Nucleus accumbens (tissue), 56 donors: ENCODE data around the gene CRACDL.

ENCODE experiments used
- DNase-seq, 56 donors: peaks; one replicate each; lab custom pipeline; 2025; lab: John Stamatoyannopoulos, UW

The CRACDL gene, protein sequence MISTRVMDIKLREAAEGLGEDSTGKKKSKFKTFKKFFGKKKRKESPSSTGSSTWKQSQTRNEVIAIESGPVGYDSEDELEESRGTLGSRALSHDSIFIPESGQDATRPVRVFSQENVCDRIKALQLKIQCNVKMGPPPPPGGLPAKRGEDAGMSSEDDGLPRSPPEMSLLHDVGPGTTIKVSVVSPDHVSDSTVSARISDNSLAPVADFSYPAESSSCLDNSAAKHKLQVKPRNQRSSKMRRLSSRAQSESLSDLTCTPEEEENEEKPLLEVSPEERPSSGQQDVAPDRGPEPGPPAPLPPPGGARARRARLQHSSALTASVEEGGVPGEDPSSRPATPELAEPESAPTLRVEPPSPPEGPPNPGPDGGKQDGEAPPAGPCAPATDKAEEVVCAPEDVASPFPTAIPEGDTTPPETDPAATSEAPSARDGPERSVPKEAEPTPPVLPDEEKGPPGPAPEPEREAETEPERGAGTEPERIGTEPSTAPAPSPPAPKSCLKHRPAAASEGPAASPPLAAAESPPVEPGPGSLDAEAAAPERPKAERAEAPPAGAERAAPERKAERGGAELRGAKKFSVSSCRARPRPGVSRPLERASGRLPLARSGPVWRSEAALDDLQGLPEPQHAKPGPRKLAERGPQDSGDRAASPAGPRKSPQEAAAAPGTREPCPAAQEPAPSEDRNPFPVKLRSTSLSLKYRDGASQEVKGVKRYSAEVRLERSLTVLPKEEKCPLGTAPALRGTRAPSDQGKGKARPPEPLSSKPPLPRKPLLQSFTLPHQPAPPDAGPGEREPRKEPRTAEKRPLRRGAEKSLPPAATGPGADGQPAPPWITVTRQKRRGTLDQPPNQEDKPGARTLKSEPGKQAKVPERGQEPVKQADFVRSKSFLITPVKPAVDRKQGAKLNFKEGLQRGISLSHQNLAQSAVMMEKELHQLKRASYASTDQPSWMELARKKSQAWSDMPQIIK

DNA sequence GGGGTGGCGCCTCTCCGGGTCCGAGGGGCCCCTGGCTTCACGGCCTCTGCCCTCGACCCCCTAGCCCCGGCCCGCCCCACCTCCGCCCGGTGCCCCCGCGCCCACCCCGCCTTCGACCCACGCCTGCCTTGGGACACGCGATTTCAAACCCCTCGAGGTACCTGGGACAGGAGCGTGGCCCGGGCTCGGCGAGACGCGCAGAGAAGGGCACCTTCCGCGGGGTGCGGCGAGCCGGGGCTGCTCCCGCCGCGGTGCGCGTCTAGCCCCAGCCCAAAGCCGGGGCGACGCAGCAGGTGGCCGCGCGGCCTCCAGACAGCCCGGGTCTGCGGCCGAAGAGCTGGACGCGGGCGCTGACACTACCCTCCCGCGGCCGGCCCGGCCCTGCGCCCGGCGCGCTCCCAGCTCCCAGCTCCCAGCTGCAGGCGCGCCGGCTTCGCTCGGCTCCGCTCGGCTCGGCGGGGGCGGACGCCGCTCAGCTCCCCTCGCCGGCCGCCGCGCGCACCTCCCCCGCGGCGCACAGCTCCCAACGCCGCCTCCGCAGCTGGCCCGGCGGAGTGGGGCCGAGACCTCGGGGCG lies at the start of gene CRACDL:
CRACDL (minus strand) TSS at position 449 of the 576 bp plus-strand sequence. CDS start 89,425 bp downstream, outside the sequence.
- peak in 1 of 56 donors; percentile 30 for DNase-seq

DNA sequence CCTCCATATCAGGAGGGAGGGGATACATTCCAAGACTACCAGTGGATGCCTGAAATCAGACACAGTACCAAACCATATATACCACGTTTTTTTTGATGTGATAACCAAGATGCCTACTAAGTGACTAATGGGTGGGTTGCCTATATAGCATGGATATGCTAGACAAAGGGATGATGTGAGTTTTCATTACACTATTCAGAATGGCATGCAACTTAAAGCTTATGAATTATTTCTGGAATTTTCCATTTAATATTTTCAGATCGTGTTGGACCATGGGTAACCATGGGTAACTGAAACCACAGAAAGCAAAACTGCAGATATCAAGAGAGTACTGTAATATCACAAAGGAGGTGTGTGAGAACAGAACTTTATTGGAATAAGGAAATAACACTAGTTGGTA lies 39.6 kb upstream of the CRACDL start:
- DNase-seq: no peak

DNA sequence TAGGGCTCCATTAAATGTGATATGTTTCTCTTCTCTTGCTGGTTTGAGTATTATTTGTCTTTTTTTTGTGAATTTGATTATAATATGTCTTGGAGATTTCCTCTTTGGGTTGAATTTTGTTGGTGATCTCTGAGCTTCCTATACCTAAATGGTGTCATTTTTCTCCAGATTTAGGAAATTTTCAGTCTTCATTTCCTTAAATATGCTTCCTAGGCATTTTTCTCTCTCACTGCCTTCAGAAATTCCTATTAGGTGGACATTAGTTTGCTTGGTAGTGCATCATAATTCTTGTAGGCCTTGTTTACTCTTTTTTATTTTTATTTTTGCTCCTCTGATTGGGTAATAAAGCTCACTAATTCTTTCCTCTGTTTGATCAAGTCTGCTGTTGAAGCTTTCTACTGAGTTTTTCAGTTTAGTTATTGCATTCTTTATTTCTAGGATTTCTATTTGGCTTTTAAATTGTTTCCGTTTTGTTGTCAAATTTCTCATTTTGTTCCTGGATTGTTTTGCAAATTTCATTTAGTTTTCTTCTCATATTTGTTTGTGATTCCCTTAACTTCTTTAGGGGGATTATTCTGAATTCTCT lies 36.6 kb upstream of the CRACDL start:
- DNase-seq: no peak

DNA sequence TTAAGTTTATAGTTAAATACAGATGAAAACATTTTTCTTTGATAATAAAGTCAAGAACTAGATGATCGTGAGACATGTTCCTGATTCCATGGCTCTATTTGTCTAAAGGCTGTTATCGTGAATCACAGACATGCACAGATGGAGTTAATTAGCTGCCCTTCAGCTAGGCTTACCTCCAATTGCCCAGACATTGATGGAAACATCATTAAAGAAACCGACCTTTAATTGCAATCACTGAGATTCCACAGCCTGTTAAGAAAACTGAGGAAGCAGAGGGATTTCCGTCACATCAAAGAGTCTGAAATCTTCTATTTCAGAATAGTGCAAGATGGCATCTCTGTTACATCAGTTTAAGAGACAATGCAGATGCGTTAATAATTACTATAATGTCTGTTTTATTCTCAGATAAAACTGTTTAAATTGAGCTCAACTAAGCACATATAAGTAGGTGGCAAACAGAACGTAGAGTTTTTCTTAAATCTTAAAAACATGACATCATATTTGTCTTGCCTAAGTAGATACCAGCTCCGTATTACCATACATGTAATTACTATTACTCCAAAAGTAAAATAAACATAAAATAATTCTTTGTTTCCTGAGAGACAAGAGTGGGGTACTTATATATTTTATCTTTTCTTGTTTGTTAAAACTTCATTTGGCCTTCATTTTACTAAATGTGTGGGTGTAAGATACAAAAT lies 23.9 kb upstream of the CRACDL start:
- no peak for DNase-seq

DNA sequence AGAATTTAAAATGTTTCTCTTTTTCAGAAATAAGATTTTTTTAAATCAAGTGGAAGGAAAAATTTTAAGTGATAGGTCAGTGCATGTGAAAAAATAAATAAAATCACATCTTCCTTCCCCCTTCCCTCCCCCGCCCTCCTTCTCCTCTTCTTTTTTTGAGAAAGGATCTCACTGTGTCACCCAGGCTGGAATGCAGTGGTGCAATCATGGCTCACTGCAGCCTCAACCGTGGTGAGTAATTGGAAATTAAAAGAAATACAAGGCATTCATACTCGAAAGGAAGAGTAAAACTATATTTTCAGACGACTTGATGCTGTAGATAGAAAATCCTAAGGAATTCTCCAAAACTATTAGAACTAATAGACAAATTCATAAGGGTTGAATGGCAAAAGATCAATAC lies 16.9 kb upstream of the CRACDL start:
- DNase-seq: no peak

DNA sequence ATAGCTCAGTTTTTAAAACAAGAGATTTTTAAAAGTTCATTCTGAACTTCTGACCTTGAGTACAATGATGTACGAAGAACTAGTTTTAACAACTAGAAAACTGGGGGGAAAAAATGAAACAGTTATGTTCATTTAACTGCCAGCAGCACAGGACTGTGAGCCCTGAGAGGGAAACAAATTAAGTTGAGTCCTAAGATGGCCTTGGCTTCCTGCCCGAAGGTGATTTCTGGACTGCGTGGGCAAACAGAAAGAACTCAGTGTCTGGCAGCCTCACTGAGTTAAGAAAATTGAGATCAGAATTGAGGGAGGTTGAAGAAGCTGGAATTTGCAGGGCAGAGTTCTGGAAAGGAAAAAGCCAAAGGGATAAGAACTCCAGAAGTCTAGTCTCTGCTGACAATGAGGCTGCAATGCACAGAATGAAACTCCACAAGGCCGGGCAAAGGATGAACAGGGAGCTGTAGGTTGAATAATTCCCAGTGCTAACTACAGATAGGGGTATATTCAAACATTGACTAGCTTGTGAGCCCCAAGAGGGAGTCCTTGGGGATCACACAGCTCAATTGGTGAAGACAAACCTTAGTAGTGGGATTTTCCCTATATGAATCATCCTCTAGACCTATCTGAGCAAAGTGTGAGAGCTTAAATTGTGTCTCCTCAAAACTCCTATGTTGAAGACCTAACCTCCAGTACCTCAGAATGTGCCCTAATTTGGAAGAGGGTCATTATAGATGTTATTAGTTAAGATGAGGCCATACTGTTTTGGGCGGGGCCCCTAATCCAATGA lies 13.1 kb upstream of the CRACDL start:
- no peak for DNase-seq

DNA sequence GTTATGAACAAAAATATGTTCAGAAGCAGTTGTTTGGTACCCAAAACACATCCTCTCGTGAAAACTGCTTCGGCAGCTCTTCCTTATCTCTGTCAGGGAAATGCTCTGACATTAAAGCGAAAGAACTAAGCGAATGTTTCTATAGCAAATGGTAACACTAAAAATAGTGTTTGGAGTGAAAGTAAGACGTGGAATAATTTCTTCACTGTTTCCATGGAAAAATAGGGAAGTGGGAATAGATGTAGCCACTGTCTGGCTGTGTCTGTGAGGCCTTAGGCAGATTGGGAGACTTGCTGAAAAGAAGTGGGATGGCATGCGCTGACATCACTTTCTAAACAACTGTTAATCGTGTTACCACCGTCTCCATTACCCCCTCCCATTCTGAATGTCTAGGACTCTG lies 11.5 kb upstream of the CRACDL start:
- no peak for DNase-seq

DNA sequence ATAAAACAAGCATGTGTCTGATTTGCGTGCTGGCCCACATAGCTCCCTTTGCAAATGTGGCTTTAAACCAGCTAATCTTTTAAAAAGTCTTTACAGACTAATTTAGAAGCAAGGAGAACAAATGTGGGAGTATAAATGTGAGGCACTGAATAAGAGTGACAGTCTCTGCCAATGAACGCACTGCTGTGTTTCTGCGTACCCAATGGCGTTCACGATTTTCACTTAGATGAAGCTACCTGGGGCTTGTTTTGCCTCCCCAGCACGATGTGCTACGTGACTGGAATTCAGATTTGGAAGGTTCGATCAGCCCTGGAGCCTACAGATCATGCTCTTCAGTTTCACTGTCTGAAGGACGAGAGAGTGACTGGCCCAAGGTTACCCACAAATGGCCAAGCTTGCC lies 10.8 kb upstream of the CRACDL start:
- peak in 34 of 56 donors; percentile 7 to 87 (median 58) for DNase-seq

DNA sequence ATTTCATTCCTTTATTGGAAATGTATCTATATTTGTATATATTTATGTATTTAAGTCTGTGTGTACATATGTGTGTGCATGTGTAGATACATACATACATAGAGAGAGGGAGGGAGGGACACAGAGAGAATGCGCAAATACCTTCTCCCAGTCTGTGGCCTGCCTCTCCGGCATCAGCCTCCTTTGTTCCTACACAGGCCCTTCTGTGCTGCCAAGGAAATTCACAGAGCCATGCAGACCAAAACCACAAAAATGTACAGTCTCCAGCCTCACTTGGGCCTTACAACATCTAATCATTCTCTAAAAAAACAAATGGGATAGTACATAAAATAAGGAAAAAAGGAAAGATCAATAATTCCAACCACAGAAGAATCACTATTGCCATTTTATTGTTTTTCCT lies 8.8 kb upstream of the CRACDL start:
- no peak for DNase-seq

DNA sequence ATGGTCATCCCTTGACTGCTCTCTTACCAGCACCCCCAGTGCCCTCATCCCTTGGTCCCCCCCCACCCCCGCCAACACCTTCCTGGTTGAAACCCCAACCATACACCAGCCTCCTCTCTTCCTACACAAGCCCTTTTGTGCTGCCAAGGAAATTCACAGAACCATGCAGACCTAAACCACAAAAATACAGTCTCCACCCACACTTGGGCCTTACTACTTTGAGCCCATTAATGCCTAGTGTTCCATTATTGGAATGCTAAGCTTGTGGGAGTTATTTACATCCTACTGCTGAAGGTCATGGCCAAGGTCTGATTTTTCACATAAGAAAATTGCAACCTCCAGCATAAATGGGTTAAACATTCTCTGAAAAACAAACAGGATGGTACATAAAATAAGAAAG lies 4.1 kb upstream of the CRACDL start:
- DNase-seq: no peak

DNA sequence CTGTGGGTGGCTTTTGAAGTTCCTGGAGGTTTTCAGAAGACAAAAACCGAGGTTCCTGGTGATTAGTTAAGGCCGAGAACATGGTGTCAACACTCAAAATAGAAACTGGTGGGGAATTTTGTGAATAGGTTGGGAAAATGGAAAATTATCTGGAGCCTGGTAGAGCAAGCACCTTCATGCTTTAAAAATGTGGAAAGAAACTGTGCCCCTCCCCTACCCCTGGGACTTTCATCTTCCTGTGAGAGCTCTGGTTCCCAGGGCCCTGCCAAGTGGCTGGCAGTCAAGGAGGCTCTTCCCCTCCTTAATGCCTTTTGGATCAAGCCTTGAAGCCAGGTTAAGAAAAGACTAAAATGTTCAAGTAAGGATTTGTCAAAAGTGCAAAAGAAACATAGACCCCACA lies 1.9 kb upstream of the CRACDL start:
- DNase-seq: no peak

DNA sequence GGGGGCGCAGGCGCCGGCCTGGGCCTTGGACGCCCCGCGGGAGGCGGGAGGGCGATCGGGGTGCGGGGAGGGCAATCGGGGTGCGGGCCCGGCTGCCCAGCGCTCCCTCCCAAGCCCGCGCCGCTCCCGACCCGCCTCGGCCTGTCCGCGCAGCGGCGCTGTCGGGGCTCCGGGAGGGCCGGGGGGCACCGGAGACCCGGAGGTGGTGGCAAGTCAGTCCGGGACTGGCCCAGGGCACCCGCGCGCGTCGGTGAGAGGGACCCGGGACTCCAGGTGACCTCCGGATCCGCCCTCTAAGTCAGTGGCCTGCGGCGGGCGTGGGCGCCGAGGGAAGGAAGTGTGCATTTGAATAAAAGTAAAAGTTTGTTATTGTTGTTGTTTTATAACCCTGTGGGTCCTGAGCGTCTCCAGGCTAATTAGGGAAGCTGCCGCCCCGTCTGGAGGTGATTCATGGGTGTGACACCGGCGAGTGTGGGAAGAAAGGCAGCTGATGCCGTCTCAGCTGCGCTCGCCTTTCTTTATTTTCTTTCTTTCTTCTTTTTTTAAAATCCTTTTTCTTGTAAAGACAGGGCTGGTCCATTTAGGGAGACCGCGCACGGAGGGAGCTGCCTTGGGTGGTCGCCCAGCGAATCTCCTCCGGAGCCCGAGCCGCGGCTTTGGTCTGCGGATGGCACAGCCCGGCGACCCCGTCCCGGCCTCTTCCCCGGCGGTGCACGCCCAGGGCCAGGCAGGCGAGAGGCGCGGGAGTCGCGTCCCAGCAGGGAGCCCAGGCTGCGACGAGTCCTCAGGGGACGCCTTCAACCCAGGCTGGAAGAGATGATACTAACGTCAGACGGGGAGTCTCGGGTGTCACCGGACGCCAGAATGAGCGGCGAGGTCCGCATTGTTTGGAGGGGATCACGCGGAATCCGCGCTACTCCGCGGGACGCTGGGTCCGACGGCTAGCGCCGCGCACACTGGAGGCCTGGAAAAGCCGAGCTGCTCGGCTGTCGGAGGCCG lies 627 bp upstream of the CRACDL start:
- peak in 2 of 56 donors; percentile 35 to 36 for DNase-seq

DNA sequence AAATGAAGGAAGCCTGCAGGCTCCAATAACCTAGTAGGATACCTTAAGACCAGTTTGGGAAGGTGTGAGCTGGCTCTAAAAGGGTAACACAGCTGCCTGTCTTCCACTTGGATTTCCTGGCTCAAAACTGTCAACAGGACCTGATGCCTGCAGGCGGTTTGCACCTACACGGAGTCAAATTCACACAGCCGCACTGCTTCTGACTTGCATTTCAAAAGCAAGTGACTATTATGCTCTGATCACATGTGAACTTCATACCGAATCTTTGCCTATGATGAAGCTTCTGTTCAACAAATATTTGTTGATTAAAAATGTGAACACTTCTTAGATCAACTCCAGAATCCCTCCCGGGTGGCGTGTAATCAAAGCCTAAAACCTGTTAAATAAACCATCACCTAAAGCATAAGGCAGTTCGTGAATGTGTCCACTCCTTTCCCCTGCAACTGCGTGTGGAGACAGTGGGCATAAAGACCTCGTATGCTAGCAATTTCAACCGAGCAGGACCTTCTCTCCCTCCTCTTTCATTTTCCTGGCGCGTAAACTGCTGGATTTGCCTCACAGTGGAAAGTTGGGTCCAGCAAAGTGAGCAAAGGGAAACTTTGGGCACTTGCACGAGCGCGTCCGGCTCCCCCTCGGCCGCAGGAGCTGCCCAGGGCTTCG lies 784 bp downstream of the CRACDL start:
- peak in 4 of 56 donors; percentile 24 to 47 (median 32) for DNase-seq

DNA sequence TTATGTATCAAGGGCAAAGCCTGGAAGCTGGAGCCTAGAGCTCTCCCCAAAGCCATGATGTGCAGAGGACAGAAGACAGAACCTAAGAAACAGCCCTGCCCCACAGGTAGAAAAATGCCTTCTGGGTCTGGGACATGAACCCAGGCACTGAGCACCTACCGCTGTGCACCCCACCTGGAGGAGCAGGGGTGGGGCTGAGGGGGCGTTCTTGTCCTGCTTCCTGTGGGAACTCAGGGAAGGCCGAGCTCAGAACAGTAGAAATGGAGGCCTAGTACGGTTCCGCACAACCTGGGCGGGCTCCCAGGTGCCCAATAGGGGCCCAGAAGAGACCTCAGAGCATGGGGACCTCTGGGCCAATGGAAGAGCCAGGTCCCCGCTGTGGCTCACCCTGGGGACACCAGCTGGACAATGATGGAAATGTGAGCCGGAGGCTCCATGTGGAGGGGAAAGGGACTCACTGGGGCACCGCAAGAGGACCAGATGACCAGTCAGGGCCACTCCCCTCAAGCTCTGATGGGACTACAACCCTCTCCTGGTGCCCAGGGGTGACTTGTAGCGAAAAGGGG lies 3.2 kb downstream of the CRACDL start:
- DNase-seq: no peak

DNA sequence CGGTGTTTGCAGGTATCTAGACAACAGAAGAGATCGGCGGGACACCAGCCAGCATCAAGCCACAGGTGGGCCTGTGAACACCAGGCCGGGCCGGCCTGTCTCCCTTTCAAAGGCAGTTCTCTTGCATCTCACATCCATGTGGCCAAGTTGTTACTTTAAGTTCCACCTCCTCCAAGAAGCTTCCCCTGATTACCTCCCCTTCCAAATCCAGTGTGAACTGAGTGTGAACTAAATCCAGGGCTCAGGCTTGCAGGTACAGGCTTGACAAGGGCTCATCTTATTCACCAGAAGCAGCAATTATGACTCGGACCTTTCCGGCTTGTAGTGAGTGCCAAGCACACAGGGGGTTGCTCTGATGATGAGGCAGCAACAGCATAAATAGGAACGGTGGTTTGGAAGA lies 3.9 kb downstream of the CRACDL start:
- DNase-seq: no peak

DNA sequence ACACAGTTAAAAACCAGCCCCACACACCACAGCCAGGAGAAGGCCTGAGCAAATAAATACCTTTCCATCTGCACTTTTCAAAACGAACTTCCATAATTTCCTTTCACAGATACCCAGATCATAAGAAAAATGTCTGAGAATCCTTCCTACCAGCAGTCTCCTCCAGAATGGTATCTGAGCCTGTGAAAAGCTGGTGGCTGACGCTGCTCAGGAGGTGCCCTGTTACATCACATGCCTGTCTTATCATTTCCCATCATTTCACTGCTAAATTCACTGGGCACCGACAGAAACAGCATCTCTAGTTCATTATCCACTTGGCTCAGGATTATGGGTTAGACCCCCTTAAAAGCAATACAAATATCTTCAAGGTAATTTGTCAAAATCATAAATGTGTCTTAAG lies 4.4 kb downstream of the CRACDL start:
- DNase-seq: no peak

DNA sequence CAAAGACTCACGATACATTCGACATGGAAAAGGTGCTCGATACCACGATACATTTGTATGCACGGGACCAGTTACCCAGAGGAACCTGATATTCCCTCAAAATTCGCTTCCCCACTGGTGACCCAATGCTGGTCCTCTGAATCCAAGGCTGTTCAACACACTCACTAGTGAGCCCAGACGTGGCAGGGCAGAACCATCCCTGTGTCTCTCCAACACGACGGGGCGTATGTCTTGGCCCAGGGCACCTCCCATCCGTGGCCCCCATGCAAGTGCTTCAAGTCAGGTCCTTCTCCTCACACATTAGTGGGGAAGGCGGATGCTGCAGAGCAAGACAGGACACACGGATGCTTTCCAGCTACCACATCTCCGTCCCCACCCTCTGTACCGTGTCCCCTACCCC lies 6.1 kb downstream of the CRACDL start:
- no peak for DNase-seq
